GM12864 (cell line): ENCODE measurements around the gene C4orf17.

Experiments
- DNase-seq: peaks from one replicate; pipeline ENCODE4 v3.0.0-alpha.2; 2011; ENCODE audit warnings: low read depth
- H3K4me3 ChIP-seq: 2 replicates; pipeline ENCODE4 v1.5.1; 2011; ENCODE audit warnings: mild to moderate bottlenecking, low read depth, low read length, control low read depth
- CTCF ChIP-seq: IDR thresholded peaks from 2 replicates; pipeline ENCODE4 v1.5.1; 2011; ENCODE audit warnings: low read depth, mild to moderate bottlenecking, moderate library complexity, low read length, control low read depth, inconsistent platforms; ENCODE audit errors: missing control alignments

The C4orf17 gene

GRCh38 chr4:99536271-99536670, 25.4 kb downstream of the C4orf17 start:
- H3K4me3 ChIP-seq = no peak overlapping the region
- DNase-seq = no peak
- TF ChIP-seq CTCF = no peak

GRCh38 chr4:99536848-99537247, 26.0 kb downstream of the C4orf17 start:
- no peak for DNase-seq
- no peak for TF ChIP-seq CTCF
- H3K4me3 ChIP-seq = no peak overlapping the region

GRCh38 chr4:99537674-99538073, 26.9 kb downstream of the C4orf17 start:
- no peak for TF ChIP-seq CTCF
- DNase-seq = no peak
- H3K4me3 ChIP-seq = no peak overlapping the region

- DNase-seq = no peak
- TF ChIP-seq CTCF = no peak
Observed at GRCh38 chr4:99540277-99540939, 29.6 kb downstream of the C4orf17 start.

GRCh38 chr4:99552872-99553271, 42.1 kb downstream of the C4orf17 start:
- H3K4me3 ChIP-seq = no peak overlapping the region
- no peak for DNase-seq
- TF ChIP-seq CTCF = no peak

More at GRCh38 chr4:99540277-99540939, 29.6 kb downstream of the C4orf17 start:
- no peak overlapping the region for H3K4me3 ChIP-seq

GRCh38 chr4:99563310-99564186, 52.7 kb downstream of the C4orf17 start, which contains the start of gene TRMT10A:
TSS of gene TRMT10A (minus strand) at chr4:99564039. CDS start at chr4:99559338, 4,701 bp downstream.
- peak within 1 kb of the TSS; percentile 75 for H3K4me3 ChIP-seq
- peak; percentile 92 for DNase-seq
- TF ChIP-seq CTCF = no peak
